ENCODE measurements around the gene CACNB4.

The CACNB4 gene

DNA sequence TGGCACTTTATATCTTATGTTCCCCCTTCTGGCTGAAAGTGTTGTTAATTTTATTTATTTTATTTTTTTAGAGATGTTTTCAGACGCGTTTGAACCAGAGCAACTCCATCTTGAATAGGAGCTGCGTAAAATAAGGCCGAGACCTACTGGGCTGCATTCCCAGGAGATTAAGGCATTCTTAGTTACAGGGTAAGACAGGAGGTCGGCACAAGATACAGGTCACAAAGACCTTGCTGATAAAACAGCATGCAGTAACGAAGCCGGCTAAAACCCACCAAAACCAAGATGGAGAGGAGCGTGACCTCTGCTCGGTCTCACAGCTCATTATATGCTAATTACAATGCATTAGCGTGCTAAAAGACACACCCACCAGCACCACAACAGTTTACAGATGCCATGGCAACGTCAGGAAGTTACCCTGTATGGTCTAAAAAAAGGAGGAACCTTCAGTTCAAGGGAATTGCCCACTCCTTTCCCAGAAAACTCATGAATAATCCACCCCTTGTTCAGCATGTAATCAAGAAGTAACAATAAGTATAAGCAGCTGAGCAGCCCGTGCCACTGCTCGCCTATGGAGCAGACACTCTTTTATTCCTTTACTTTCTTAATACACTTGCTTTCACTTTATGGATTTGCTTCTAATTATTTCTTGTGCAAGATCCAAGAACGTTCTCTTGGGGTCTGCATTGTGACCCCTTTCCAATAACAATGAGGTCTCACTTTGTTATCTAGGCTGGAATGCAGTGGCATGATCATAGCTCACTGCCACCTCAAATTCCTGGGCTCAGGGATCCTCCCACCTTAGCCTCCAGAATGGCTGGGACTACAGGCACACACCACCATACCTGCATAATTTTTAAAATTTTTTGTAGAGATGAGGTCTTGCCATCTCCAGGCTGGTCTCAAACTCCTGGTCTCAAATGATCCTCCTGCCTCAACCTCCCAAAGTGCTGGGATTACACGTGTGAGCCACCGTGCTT is 55.9 kb downstream of the CACNB4 start:
- ATAC-seq (ENCODE audit: low read depth) (no peak), DNase-seq (ENCODE audit: low spot score) (no peak)
- Histone ChIP-seq H3K27ac (ENCODE audit: poor library complexity, severe bottlenecking) (no peak overlapping the region), H3K4me1 (ENCODE audit: insufficient read depth, poor library complexity, severe bottlenecking) (no peaks in the 10 kb centered on the region), H3K36me3 (ENCODE audit: low read depth) (no peaks in the 10 kb centered on the region), H3K4me3 (ENCODE audit: severe bottlenecking) (no peak overlapping the region), H3K9me3 (ENCODE audit: severe bottlenecking) (no peaks in the 10 kb centered on the region), H3K27me3 (ENCODE audit: insufficient read depth, poor library complexity, severe bottlenecking) (no peaks in the 10 kb centered on the region)
- TF ChIP-seq, protein P1, sequence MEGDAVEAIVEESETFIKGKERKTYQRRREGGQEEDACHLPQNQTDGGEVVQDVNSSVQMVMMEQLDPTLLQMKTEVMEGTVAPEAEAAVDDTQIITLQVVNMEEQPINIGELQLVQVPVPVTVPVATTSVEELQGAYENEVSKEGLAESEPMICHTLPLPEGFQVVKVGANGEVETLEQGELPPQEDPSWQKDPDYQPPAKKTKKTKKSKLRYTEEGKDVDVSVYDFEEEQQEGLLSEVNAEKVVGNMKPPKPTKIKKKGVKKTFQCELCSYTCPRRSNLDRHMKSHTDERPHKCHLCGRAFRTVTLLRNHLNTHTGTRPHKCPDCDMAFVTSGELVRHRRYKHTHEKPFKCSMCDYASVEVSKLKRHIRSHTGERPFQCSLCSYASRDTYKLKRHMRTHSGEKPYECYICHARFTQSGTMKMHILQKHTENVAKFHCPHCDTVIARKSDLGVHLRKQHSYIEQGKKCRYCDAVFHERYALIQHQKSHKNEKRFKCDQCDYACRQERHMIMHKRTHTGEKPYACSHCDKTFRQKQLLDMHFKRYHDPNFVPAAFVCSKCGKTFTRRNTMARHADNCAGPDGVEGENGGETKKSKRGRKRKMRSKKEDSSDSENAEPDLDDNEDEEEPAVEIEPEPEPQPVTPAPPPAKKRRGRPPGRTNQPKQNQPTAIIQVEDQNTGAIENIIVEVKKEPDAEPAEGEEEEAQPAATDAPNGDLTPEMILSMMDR (IDR thresholded peaks at IDR 0.05; ENCODE audit: poor library complexity, severe bottlenecking): no peak

DNA sequence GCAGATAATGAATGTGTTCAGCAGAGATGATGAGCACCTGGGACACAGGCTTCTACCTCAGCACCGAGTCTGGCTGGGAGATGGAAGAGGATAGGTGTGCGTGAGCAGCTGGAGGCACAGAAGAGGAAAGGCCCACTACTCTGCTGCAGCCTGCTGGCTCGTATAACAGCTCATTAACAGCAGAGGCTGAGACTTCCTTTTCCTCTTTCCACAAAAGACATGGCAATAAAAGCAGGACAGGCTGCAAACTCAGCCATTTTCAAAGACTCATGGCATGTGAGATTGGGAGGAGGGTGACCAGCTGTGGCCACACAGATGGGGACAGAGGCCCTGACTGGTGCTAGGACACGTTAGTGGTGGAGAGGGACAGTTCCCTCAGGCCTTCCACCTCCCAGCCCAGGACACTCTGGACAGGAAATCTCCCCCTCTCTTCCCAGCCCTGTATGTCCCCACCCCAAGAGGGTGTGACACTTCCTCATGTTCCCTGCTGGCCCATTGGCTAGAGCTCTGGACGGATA is 60.3 kb downstream of the CACNB4 start:
- TF ChIP-seq, protein P1 (IDR thresholded peaks at IDR 0.05; ENCODE audit: poor library complexity, severe bottlenecking): no peak

DNA sequence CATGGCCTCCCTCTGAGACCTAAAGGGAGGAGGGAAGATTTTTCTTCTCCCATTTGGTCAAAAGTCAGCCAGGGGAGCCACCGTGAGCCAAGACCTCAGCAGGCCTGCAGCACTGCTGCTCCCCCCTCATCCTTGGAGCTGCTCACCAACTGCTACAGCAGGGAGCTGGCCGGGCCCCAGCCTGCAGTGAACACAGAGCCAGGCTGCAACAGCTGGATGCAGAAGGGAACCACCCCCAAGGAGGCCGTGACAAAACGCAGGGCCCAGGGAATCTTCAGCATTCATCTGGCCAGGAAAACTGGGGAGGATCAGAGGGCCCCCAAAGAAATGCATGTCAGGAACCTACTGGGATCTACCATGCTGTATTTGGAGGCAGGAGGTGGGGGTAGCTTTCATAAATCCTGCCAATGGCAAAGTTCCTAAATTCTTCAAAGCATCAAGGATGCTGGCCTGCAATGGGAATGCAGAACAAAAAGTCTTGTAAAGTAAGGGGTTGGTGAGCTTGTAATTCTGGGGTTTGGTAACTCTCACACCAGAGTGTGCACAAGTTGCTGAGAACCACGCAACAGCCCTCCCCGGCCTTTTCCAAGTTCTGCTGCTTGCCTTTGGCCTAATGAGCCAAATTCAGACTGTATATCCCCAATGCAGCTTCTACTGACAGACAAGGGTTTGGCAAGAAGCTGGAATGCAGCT is 61.0 kb downstream of the CACNB4 start:
- no peak overlapping the region for H3K27ac ChIP-seq (ENCODE audit: poor library complexity, severe bottlenecking)
- no peak overlapping the region for H3K4me3 ChIP-seq (ENCODE audit: severe bottlenecking)
- DNase-seq (ENCODE audit: low spot score) (no peak), ATAC-seq (ENCODE audit: low read depth) (no peak)
- no peaks in the 10 kb centered on the region for H3K9me3 ChIP-seq (ENCODE audit: severe bottlenecking)
- H3K4me1 ChIP-seq (ENCODE audit: insufficient read depth, poor library complexity, severe bottlenecking): no peaks in the 10 kb centered on the region
- H3K27me3 ChIP-seq (ENCODE audit: insufficient read depth, poor library complexity, severe bottlenecking): no peaks in the 10 kb centered on the region
- no peaks in the 10 kb centered on the region for H3K36me3 ChIP-seq (ENCODE audit: low read depth)
- TF ChIP-seq, protein P1 (IDR thresholded peaks at IDR 0.05; ENCODE audit: poor library complexity, severe bottlenecking): no peak

More for the DNA sequence above, 60.3 kb downstream of the CACNB4 start:
- Histone ChIP-seq H3K4me1 (ENCODE audit: insufficient read depth, poor library complexity, severe bottlenecking) (no peaks in the 10 kb centered on the region), H3K4me3 (ENCODE audit: severe bottlenecking) (no peak overlapping the region), H3K27ac (ENCODE audit: poor library complexity, severe bottlenecking) (no peak overlapping the region), H3K27me3 (ENCODE audit: insufficient read depth, poor library complexity, severe bottlenecking) (no peaks in the 10 kb centered on the region), H3K9me3 (ENCODE audit: severe bottlenecking) (no peaks in the 10 kb centered on the region), H3K36me3 (ENCODE audit: low read depth) (no peaks in the 10 kb centered on the region)
- no peak for ATAC-seq (ENCODE audit: low read depth)
- no peak for DNase-seq (ENCODE audit: low spot score)

DNA sequence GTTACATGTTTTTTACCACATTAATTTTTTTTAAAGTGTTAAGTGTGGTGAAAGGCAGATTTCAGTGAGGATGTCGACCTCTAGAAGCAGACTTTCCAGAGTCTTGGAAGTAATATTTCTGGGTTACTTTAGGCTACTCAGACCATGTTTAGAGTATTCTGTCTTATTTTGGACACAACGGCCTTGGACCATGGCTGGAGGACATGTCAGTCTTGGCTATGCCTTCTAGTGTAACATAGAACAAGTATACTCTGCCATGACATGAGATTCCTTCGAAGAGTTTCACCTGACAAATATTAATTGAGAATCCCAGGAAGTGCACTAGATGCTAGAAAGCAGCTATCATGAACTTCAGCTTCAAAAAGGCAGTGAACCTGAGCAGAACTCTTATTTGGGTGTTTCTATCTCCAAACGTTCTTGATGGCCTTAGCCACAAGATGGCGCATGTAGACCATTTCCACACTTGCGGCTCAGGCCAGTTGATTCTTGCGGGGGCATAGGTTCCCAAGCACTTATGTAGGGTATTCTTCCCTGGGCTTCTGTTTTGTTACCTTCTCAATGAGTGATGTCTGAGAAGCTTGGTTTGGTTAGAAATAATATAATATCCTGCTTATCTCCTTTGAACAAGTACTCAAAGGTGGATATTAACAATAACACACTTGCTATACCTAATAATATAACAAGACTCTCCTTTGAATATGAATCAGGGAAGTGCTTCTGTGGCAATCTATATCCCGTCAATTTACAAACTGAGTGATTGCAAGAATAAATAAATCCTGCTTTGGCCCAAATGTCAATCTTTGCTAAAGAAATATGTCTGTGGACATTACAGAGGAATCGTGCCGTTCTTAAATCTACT is 62.0 kb downstream of the CACNB4 start:
- no peaks in the 10 kb centered on the region for H3K9me3 ChIP-seq (ENCODE audit: severe bottlenecking)

More for the DNA sequence above, 62.0 kb downstream of the CACNB4 start:
- Histone ChIP-seq H3K27ac (ENCODE audit: poor library complexity, severe bottlenecking) (no peak overlapping the region), H3K36me3 (ENCODE audit: low read depth) (no peaks in the 10 kb centered on the region), H3K4me3 (ENCODE audit: severe bottlenecking) (no peak overlapping the region), H3K4me1 (ENCODE audit: insufficient read depth, poor library complexity, severe bottlenecking) (no peaks in the 10 kb centered on the region), H3K27me3 (ENCODE audit: insufficient read depth, poor library complexity, severe bottlenecking) (no peaks in the 10 kb centered on the region)
- TF ChIP-seq, protein P1 (IDR thresholded peaks at IDR 0.05; ENCODE audit: poor library complexity, severe bottlenecking): peak; percentile 91
- ATAC-seq (ENCODE audit: low read depth) (peak; percentile 82), DNase-seq (ENCODE audit: low spot score) (no peak)
